Activated T-cell treated with anti-CD3 and anti-CD28 coated beads for 48 hours (primary cell): ENCODE measurements around the gene EMC9.

Experiments used
- DNase-seq: peaks from one replicate; pipeline ENCODE4 v3.0.0-alpha.2; 2020; ENCODE audit warnings: low read depth

The EMC9 gene

DNA sequence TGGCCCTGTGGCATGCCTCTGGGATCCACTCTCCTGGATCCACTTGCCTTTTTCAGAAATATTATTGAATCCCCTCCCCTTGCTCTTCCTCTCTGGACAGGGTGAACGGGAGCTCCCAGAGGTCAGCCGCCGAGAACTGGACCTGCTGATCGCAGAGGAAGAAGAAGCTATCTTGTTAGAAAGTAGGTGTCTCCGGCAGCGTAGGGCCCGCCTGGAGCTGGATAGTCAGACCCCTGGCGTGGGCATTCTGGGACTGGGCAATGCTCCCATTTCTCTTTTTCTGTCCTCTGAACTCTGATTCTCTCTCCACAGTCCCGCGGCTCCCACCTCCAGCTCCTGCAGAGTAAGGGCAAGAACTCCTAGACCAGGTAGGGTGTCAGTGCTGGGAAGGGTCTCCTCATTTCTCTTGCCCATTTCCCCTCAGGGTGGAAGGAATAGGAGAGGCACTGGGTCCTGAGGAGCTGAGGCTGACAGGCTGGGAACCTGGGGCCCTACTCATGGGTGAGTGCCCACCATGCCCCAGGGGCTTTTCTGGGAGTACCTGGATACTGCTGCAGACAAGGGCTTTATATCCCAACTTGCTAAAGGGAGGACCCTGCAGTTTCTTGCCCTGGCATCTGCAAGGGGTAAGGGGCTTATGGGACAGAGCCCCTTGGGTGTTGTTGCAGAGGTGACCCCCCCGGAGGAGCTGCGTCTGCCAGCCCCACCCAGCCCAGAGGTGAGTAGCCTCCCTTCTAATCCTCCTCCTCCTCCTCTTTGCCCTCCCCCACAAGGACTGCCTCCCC is 35.8 kb upstream of the EMC9 start:
- DNase-seq = no peak

DNA sequence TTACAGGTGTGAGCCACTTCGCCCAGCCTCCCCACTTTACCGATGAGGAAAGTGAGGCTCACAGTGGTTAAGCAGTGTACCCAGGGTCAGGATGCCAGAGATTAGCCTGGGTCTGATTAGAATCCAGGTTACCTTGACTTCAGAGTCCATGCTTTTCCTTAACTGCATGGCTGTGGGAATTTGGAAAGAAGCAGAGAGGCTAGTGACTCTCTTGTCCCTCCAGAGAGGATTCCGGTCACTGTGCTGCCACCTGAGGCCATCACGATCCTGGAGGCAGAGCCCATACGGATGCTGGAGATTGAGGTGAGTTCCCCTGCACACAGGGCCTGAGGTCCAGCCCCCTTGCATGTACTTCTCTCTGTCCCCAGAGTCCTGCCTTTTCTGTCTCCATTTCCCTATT is 35.2 kb upstream of the EMC9 start:
- DNase-seq = no peak

DNA sequence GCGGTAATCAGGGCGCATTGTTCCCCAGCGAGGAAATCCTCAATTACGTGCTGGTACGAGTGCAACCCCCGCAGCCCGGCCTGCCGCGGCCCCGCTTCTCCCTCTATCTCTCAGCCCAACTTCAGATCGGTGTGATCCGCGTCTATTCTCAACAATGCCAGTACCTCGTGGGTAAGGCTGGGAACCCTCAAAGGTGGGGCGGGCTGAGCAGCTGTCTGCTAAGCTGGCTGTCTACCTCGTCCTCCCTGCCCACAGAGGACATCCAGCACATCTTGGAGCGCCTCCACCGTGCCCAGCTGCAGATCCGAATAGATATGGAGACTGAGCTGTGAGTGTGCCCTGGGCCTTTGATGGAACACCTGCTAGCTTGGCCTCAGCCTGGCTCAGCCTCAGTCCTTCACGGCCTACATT is 31.5 kb upstream of the EMC9 start:
- no peak for DNase-seq

DNA sequence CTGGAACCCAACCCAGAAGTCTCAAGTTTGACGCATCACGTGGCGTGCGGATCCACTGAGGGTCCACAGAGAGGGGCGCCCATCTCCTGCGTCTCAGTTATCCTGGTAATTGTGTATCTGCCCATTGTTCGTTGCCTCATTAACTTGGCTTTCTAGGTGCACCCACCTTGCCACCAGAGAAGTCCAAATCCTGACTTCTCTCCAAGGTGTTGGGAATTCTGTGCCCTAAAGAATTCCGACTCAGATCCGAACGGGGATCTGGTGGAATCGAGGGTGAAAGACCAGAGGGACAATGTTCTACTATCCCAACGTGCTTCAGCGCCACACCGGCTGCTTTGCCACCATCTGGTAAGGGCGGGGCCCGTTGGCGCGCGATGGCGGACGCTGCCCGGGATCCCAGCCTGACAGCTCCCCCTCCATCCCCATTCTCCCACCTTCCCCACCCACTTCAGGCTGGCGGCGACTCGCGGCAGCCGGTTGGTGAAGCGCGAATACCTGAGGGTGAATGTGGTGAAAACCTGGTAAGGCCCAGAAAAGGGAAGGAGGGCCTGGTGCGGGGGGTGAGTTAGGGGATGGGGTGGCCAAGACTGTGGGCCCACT is 31.0 kb upstream of the EMC9 start:
- DNase-seq = no peak

DNA sequence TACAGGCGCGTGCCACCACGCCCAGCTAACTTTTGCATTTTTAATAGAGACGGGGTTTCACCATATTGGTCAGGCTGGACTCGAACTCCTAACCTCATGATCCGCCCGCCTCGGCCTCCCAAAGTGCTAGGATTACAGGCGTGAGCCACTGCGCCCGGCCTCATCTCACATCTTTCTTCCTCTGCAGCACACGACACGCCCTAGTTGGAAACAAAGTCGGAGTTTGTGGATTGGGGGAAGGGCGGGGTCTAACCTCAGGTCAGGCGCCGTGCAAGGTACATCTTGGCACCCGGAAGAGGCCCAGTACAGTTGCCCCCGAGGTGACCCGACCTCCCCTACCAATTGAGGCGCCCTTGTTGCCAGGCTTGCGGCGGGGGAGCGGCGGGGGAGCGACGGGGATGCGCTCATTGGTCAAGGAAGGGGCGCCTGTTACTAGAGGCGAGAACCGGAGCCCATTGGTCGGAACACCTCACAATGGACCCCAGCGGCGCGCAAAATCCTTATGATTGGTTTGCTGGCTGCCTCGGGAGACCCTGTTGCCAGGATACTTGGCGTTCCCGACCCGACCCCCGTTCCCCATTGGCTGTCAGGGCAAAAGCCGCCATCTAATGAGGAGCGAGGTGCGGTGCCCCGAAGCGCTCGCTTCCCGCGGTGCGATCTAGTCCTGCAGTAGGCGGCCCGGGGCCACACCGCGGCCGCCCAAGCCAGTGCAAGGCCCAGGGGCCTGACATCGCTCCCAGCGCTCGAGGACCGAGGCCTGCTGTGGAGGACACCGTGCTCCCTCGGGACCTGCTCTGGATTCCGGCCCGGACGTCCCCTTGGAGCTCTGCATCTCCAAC is 30.2 kb upstream of the EMC9 start, which contains the start of gene REC8:
TSS of gene REC8 (plus strand) at position 659 of the 839 bp plus-strand sequence. CDS start 473 bp downstream, outside the sequence.
- peak; percentile 72 for DNase-seq

DNA sequence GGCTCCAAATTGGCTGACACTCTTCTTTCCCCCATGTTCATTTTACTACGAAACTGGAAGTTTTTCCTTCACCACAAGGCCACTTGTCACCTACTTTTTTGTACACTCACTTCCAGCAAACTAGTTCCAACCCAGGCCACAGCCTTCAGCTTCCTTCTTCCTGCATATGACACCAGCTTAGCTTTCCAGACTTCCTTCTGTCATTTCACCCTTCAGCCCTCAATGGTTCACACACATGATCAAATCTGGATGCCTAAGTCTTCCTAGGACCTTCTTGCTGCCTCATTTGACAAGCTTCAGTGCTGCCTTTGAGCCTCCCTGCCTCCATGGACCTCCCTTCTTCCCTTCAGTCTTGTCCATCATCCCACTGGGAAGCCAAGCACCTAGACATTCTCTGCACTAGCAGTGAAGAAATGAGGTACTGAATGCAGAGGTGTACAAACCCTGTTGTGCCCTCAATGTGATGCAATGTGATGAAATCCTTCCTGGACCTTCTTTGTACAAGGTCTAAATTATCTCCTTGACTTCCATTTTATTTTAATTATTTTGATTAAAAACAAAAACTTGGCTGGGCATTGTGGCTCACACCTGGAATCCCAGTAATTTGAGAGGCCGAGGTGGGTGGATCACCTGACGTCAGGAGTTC is 26.2 kb upstream of the EMC9 start:
- no peak for DNase-seq

DNA sequence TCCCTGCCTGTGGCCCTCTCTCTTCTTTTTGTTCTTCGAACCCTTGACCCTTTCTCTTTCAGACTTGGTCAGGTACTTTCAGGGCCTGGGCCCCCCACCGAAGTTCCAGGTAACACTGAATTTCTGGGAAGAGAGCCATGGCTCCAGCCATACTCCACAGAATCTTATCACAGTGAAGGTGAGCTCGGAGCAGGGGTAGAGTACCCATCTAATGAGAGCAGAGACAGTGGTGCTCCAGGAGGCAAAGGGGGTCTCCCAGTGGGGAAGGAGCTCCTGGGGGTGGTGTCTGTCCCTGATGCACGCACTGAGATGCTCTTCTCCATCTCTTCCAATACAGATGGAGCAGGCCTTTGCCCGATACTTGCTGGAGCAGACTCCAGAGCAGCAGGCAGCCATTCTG is 24.4 kb upstream of the EMC9 start:
- no peak for DNase-seq

DNA sequence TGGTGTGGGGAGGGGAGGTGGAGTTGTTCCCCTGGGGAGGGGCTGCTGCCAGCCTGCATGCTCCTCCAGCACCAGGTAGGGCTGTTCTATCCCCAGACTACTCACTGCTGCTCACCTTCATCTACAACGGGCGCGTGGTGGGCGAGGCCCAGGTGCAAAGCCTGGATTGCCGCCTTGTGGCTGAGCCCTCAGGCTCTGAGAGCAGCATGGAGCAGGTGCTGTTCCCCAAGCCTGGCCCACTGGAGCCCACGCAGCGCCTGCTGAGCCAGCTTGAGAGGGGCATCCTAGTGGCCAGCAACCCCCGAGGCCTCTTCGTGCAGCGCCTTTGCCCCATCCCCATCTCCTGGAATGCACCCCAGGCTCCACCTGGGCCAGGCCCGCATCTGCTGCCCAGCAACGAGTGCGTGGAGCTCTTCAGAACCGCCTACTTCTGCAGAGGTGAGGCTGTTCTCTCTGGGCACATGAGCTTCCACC is 23.2 kb upstream of the EMC9 start:
- DNase-seq = no peak

DNA sequence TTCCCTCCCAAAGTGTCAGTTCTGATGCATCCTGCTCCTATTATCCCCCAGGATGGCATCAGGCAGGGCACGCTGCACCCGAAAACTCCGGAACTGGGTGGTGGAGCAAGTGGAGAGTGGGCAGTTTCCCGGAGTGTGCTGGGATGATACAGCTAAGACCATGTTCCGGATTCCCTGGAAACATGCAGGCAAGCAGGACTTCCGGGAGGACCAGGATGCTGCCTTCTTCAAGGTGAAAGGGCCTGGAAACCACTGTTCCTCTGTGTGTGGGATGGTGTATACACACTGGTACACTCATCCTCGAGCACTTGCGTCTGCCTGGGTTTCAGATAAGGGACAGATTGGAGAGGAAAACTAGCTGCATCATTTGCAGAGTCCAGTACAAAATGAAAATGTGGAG is 20.7 kb upstream of the EMC9 start:
- DNase-seq = no peak

DNA sequence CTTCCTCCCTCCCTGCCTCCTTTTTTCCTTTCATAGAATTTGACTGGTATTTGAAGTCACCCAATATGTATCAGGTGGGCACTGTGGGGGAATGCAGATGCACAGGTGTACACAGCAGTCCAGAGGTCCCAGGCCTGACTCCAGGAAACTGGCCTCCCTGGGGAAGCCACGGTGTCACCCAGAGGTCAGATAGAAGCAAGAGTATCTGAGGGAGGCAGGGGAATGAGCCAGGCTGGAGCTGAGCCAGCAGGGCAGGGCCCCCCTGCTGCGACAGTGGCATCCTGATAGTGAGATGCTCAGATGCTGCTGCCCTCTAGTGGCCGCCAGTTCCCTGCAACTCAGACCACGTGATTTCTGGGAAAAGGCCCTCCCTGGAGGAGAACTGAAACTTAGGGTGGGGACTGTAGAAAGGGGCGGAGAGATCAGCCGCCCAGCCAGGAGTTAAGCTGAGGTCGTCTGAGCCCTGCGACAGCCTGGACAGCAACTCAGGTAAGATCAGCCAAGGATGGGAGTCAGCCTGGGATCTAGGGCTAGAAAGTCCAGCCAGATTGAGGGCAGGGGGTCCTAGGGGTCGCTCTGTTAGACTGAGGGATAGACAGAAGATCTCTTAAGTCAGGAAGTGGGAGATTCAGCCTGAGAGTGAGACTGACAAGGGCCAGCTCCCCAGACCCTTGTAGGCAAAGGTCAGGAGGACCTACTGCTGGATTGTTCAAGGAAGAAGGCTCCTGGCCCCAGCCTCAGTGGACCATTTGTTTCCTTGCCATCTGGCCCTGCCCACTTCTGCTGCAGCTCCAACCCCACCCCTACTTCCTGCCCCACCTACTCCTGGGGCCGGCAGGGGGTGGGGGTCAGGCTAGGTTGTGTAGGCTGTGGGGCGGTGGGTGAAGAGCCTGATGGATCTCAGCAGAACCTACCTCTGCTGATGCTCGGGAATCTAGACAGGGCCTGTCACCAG is 19.7 kb upstream of the EMC9 start, which contains the start of gene IRF9:
TSS of gene IRF9 (plus strand) at position 416 of the 955 bp plus-strand sequence. CDS start 880 bp downstream, outside the sequence.
- peak; percentile 96 for DNase-seq

DNA sequence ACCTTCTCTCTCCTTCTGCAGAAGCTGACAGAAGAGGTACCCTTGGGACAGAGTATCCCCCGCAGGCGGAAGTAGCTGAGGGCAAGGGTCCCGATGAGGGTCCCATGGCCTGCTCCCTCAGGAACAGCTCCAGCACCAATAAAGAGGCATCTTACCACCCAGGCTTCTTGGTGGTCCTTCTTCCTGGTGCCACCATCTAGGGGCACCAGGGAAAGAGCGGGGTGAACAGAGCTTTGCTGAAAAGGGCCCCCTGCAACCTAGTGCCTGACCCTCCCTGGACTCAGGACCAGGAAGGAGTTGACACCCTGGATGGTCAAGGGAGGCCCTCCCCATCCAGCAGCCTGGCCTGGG is 19.1 kb upstream of the EMC9 start:
- no peak for DNase-seq

DNA sequence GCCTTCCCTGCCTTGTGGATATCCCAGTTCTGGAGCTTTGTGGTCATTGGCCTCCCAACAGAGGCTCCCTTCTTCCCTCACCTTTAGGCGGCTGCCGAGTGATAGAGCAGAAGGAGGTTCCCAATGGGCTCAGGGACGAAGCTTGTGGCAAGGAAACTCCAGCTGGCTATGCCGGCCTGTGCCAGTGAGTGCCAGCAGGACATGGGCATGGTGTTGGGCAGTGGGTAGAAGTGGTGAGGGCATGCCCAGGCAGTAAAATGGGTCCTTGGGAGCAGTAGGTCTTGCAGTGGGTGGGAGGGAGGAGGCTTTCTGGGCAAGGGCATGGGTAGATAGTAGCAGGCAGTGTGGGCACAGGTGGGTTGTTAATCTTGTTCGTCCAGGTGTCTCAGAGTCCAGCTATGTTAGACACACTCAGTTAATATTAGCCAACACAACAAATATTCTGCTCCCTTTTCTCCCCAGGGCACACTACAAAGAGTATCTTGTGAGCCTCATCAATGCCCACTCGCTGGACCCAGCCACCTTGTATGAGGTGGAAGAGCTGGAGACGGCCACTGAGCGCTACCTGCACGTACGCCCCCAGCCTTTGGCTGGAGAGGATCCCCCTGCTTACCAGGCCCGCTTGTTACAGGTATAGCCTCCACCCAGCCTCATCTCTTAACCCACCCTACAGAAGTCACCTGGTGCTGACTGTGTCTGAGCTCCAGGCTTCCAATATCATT is 18.5 kb upstream of the EMC9 start:
- DNase-seq = no peak

DNA sequence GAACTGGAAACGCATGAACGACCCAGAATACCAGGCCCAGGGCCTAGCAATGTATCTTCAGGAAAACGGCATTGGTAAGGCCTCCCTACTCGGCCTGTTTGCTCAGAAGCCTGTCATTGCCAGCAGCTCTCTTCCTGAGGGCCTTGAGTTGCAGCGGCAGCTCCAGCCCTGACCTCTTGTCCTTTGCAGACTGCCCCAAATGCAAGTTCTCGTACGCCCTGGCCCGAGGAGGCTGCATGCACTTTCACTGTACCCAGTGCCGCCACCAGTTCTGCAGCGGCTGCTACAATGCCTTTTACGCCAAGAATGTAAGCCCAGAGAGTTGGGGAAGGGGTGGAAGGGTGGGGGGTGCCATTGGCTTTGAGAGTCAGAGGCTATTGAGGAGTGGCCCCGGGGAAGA is 15.9 kb upstream of the EMC9 start:
- DNase-seq = no peak

DNA sequence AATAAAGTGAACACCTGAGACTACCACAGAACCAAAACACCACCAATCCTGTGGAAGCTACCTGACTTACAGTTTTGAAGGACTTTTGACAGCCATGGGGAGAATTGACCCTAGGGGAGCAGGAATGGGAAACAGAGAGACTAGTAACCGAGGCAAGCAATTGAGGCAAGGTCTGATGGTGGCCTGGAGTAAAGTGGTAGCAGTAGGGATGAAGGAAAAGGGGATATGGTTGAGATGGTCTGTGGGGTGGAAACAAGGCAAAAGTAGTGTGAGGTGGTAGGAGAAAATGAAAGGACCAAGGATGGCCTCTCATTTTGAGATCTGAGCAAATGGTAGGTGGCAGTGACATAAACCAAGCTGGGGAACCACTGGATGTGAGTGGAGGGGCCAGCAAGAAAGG is 15.4 kb upstream of the EMC9 start:
- no peak for DNase-seq

DNA sequence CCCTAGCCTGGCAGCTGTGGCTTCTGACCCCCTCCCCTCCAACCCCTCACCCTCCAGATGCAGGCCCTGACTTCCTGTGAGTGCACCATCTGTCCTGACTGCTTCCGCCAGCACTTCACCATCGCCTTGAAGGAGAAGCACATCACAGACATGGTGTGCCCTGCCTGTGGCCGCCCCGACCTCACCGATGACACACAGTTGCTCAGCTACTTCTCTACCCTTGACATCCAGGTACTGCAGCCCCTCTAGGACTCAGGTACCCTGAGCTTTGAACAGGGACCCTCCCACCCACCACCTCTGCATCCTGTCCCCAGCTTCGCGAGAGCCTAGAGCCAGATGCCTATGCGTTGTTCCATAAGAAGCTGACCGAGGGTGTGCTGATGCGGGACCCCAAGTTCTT is 13.7 kb upstream of the EMC9 start:
- no peak for DNase-seq

DNA sequence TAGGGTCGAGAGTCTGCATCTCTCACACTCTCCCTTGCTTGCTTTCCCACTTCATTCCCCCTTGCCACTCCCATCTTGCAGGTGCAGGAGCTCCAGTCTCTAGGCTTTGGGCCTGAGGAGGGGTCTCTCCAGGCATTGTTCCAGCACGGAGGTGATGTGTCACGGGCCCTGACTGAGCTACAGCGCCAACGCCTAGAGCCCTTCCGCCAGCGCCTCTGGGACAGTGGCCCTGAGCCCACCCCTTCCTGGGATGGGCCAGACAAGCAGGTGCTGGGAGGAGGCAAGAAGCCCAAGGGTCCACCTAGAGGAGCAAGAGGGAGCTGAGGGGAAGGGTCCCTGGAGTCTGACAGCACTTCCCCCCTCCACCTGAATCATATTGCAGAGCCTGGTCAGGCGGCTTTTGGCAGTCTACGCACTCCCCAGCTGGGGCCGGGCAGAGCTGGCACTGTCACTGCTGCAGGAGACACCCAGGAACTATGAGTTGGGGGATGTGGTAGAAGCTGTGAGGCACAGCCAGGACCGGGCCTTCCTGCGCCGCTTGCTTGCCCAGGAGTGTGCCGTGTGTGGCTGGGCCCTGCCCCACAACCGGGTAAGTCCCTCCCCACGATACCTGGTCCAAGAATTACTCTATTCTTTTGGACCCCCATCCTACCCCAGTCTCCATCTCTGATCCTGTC is 10.2 kb upstream of the EMC9 start:
- DNase-seq = no peak

DNA sequence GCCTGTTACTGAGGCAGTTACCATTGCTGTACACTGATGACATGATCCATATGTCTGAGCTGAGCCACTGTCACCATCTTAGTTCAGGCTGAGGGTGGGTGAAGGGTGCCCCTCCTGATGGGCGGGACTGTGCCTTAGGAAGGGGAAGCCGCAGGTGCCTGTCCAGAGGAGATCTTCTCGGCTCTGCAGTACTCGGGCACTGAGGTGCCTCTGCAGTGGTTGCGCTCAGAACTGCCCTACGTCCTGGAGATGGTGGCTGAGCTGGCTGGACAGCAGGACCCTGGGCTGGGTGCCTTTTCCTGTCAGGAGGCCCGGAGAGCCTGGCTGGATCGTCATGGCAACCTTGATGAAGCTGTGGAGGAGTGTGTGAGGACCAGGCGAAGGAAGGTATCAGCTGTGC is 9.6 kb upstream of the EMC9 start:
- DNase-seq = no peak

DNA sequence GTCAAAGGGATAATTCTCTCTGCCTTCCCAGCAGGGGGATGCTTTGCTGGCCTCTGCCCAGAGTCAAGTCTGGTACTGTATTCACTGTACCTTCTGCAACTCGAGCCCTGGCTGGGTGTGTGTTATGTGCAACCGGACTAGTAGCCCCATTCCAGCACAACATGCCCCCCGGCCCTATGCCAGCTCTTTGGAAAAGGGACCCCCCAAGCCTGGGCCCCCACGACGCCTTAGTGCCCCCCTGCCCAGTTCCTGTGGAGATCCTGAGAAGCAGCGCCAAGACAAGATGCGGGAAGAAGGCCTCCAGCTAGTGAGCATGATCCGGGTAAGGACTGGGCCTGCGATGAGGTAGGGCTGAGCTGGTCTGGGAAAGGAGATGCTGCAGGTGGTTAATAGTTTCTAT is 9.2 kb upstream of the EMC9 start:
- no peak for DNase-seq

DNA sequence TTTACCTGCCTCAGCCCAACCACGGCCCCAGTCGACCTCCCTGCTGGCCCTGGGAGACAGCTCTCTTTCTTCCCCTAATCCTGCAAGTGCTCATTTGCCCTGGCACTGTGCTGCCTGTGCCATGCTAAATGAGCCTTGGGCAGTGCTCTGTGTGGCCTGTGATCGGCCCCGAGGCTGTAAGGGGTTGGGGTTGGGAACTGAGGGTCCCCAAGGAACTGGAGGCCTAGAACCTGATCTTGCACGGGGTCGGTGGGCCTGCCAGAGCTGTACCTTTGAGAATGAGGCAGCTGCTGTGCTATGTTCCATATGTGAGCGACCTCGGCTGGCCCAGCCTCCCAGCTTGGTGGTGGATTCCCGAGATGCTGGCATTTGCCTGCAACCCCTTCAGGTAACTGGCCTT is 8.7 kb upstream of the EMC9 start:
- no peak for DNase-seq
